ENCODE measurements around the gene FSTL5. TPM values are rescaled to one million over a fixed set of nuclear protein-coding genes. Genes with fewer than 3 reads are reported as not detected.

FSTL5 gene
- total RNA-seq, 2 donors from 2014 or later: 0.13 TPM; not detected in 1

DNA sequence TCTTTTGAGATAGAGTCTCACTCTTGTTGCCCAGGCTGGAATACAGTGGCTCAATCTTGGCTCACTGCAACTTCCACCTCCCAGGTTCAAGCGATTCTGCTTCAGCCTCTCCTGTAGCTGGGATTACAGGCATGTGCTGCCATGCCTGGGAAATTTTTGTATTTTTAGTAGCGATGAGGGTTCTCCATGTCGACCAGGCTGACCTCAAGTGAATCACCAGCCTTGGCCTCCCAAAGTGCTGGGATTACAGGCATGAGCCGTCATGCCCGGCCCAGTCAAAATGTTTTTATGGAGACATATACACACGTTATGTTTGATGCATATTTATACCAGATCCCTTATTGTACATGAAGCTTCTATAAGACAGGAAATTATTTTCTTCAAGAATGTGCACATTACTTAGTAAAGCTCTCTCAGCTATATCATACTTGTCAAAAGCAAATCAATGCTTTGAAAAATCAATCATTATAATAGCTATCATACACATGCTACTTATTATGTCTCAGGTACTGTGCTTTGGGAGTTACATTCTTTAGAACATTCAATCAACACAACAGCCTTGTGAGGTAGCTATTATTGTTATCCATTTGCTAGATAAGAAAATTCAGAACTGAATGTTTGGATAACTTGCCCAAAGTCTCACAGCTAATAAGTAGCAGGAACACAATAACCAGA lies 269.2 kb downstream of the FSTL5 start:
- no peak overlapping the region for H3K9ac ChIP-seq (ENCODE audit: low read depth in 2 of 2, low read length in 2 of 2)
- H3K9me3 ChIP-seq: no peaks in the 10 kb centered on the region
- no peak for DNase-seq
- TF ChIP-seq, protein P1, sequence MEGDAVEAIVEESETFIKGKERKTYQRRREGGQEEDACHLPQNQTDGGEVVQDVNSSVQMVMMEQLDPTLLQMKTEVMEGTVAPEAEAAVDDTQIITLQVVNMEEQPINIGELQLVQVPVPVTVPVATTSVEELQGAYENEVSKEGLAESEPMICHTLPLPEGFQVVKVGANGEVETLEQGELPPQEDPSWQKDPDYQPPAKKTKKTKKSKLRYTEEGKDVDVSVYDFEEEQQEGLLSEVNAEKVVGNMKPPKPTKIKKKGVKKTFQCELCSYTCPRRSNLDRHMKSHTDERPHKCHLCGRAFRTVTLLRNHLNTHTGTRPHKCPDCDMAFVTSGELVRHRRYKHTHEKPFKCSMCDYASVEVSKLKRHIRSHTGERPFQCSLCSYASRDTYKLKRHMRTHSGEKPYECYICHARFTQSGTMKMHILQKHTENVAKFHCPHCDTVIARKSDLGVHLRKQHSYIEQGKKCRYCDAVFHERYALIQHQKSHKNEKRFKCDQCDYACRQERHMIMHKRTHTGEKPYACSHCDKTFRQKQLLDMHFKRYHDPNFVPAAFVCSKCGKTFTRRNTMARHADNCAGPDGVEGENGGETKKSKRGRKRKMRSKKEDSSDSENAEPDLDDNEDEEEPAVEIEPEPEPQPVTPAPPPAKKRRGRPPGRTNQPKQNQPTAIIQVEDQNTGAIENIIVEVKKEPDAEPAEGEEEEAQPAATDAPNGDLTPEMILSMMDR (IDR thresholded peaks at IDR 0.05): no peak
- H3K4me3 ChIP-seq: no peak overlapping the region
- no peaks in the 10 kb centered on the region for H3K4me1 ChIP-seq
- intact Hi-C loops (cut with DNase I): no loop called here
- H3K27ac ChIP-seq: no peak overlapping the region
- no peaks in the 10 kb centered on the region for H3K36me3 ChIP-seq
- H3K27me3 ChIP-seq: no peaks in the 10 kb centered on the region

- TF ChIP-seq, protein P1 (IDR thresholded peaks at IDR 0.05): no peak
- no peaks in the 10 kb centered on the region for H3K4me1 ChIP-seq
- H3K27ac ChIP-seq: no peak overlapping the region
- intact Hi-C loops (cut with DNase I): no loop called here
- H3K4me3 ChIP-seq: no peak overlapping the region
- no peaks in the 10 kb centered on the region for H3K27me3 ChIP-seq
- H3K9ac ChIP-seq (ENCODE audit: low read depth in 2 of 2, low read length in 2 of 2): no peak overlapping the region
- no peaks in the 10 kb centered on the region for H3K9me3 ChIP-seq
- DNase-seq: no peak
- no peaks in the 10 kb centered on the region for H3K36me3 ChIP-seq
These were observed 269.8 kb downstream of the FSTL5 start for GRCh38 chr4:161894014-161894413.

DNA sequence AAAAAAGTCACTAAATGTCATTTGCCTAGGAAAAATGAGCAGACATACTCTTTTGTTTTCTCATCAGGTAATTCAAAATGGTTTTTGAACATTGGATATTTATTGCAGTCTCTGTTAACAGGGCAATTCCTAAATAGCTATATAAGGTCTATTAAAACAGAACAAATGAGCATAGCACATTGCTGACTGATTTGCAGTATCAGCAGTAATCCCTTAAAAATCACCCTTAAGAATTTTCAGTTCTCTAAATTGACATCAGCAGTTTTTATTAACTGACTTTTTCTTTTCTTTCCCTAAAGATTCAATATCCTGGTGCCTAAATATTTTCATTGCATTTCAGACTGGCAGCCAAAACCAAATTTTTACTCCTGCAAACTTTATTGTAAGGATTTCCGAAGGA lies 270.2 kb downstream of the FSTL5 start:
- no peak for DNase-seq
- Histone ChIP-seq H3K9ac (ENCODE audit: low read depth in 2 of 2, low read length in 2 of 2) (no peak overlapping the region), H3K36me3 (no peaks in the 10 kb centered on the region), H3K4me3 (no peak overlapping the region), H3K9me3 (no peaks in the 10 kb centered on the region), H3K4me1 (no peaks in the 10 kb centered on the region), H3K27me3 (no peaks in the 10 kb centered on the region), H3K27ac (no peak overlapping the region)
- intact Hi-C loops (cut with DNase I): no loop called here
- TF ChIP-seq, protein P1 (IDR thresholded peaks at IDR 0.05): no peak

GRCh38 chr4:161892951-161893350 lies 270.8 kb downstream of the FSTL5 start:
- Histone ChIP-seq H3K4me1 (no peaks in the 10 kb centered on the region), H3K36me3 (no peaks in the 10 kb centered on the region), H3K4me3 (no peak overlapping the region), H3K9ac (ENCODE audit: low read depth in 2 of 2, low read length in 2 of 2) (no peak overlapping the region), H3K9me3 (no peaks in the 10 kb centered on the region), H3K27me3 (no peaks in the 10 kb centered on the region), H3K27ac (no peak overlapping the region)
- intact Hi-C loops (cut with DNase I): no loop called here
- TF ChIP-seq, protein P1 (IDR thresholded peaks at IDR 0.05): no peak
- DNase-seq: no peak

GRCh38 chr4:161883157-161883556 lies 280.6 kb downstream of the FSTL5 start:
- Histone ChIP-seq H3K4me3 (no peak overlapping the region), H3K9me3 (no peaks in the 10 kb centered on the region), H3K4me1 (no peaks in the 10 kb centered on the region), H3K9ac (ENCODE audit: low read depth in 2 of 2, low read length in 2 of 2) (no peak overlapping the region), H3K27ac (no peak overlapping the region), H3K27me3 (no peaks in the 10 kb centered on the region), H3K36me3 (no peaks in the 10 kb centered on the region)
- DNase-seq: no peak
- TF ChIP-seq, protein P1 (IDR thresholded peaks at IDR 0.05): no peak
- intact Hi-C loops (cut with DNase I): no loop called here
